Measurements from ENCODE around the gene MRPS2. TPM values are rescaled to one million over a fixed set of nuclear protein-coding genes. Genes with fewer than 3 reads are reported as not detected.

MRPS2 gene
- total and polyA plus RNA-seq, 9 of the 15 experiments (the other 6 are each of a cell fraction or from before 2014, with no cell fraction given) = 8.0 to 167 (median 81.3) TPM

DNA sequence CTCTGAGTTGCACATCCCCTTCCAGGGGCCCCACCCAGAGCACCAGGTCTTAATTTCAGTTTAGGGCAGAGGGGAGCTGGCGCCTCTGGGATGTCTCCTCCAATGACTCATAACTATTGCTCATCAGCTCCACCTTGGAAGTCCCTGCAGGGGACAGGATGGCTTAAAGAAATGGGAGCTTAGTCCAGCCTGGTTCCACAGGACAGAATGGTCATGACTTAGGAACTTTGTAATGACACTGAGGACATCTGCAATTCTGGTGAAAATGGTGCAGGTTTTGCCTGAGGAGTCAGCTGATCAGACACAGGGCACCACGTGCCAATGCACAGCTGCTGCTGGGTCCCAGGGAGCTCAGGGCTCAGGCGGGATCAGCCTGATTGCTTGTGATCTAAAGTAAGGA is 37.3 kb upstream of the MRPS2 start (continued):
- TF ChIP-seq, protein P1, sequence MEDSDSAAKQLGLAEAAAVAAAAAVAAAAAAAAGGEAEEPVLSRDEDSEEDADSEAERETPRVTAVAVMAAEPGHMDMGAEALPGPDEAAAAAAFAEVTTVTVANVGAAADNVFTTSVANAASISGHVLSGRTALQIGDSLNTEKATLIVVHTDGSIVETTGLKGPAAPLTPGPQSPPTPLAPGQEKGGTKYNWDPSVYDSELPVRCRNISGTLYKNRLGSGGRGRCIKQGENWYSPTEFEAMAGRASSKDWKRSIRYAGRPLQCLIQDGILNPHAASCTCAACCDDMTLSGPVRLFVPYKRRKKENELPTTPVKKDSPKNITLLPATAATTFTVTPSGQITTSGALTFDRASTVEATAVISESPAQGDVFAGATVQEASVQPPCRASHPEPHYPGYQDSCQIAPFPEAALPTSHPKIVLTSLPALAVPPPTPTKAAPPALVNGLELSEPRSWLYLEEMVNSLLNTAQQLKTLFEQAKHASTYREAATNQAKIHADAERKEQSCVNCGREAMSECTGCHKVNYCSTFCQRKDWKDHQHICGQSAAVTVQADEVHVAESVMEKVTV (CRISPR knock-in tag; IDR thresholded peaks at IDR 0.05) = no peak
- TF ChIP-seq ARID2 (IDR thresholded peaks at IDR 0.05) (no peak), SIN3A (IDR thresholded peaks at IDR 0.05; ENCODE audit: borderline replicate concordance in 2 of 2, control insufficient read depth in 1 of 2, low read depth in 2 of 2, low read length in 2 of 2) (no peak), TAF7 (tag; IDR thresholded peaks at IDR 0.05) (no peak), NFRKB (IDR thresholded peaks at IDR 0.05; ENCODE audit: low read depth) (no peak), SMARCA4 (IDR thresholded peaks at IDR 0.05) (peak; percentile 63; the same call in 1 of the 2 replicates)
- TF ChIP-seq, protein P2, sequence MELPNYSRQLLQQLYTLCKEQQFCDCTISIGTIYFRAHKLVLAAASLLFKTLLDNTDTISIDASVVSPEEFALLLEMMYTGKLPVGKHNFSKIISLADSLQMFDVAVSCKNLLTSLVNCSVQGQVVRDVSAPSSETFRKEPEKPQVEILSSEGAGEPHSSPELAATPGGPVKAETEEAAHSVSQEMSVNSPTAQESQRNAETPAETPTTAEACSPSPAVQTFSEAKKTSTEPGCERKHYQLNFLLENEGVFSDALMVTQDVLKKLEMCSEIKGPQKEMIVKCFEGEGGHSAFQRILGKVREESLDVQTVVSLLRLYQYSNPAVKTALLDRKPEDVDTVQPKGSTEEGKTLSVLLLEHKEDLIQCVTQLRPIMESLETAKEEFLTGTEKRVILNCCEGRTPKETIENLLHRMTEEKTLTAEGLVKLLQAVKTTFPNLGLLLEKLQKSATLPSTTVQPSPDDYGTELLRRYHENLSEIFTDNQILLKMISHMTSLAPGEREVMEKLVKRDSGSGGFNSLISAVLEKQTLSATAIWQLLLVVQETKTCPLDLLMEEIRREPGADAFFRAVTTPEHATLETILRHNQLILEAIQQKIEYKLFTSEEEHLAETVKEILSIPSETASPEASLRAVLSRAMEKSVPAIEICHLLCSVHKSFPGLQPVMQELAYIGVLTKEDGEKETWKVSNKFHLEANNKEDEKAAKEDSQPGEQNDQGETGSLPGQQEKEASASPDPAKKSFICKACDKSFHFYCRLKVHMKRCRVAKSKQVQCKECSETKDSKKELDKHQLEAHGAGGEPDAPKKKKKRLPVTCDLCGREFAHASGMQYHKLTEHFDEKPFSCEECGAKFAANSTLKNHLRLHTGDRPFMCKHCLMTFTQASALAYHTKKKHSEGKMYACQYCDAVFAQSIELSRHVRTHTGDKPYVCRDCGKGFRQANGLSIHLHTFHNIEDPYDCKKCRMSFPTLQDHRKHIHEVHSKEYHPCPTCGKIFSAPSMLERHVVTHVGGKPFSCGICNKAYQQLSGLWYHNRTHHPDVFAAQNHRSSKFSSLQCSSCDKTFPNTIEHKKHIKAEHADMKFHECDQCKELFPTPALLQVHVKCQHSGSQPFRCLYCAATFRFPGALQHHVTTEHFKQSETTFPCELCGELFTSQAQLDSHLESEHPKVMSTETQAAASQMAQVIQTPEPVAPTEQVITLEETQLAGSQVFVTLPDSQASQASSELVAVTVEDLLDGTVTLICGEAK (IDR thresholded peaks at IDR 0.05) = no peak
- TF ChIP-seq, protein P2 (CRISPR knock-in tag; IDR thresholded peaks at IDR 0.05) = no peak
- TF ChIP-seq, protein P3, sequence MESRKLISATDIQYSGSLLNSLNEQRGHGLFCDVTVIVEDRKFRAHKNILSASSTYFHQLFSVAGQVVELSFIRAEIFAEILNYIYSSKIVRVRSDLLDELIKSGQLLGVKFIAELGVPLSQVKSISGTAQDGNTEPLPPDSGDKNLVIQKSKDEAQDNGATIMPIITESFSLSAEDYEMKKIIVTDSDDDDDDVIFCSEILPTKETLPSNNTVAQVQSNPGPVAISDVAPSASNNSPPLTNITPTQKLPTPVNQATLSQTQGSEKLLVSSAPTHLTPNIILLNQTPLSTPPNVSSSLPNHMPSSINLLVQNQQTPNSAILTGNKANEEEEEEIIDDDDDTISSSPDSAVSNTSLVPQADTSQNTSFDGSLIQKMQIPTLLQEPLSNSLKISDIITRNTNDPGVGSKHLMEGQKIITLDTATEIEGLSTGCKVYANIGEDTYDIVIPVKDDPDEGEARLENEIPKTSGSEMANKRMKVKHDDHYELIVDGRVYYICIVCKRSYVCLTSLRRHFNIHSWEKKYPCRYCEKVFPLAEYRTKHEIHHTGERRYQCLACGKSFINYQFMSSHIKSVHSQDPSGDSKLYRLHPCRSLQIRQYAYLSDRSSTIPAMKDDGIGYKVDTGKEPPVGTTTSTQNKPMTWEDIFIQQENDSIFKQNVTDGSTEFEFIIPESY (CRISPR knock-in tag; IDR thresholded peaks at IDR 0.05) = peak; percentile 47; the same call in 1 of the 2 replicates
- TF ChIP-seq, protein P4, sequence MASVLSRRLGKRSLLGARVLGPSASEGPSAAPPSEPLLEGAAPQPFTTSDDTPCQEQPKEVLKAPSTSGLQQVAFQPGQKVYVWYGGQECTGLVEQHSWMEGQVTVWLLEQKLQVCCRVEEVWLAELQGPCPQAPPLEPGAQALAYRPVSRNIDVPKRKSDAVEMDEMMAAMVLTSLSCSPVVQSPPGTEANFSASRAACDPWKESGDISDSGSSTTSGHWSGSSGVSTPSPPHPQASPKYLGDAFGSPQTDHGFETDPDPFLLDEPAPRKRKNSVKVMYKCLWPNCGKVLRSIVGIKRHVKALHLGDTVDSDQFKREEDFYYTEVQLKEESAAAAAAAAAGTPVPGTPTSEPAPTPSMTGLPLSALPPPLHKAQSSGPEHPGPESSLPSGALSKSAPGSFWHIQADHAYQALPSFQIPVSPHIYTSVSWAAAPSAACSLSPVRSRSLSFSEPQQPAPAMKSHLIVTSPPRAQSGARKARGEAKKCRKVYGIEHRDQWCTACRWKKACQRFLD (CRISPR knock-in tag; IDR thresholded peaks at IDR 0.05) = 0 out of 2 replicates have a peak, but pooled peaks have one; percentile 35
